HG03060 (cell line): ENCODE data around the gene SEC16B.

ENCODE experiments used
- ATAC-seq: cut with Tn5 transposase; IDR thresholded peaks from one replicate; pipeline ENCODE4 v1.9.1; 2021; ENCODE audit warnings: low read depth, moderate number of reproducible peaks; ENCODE audit not compliant: unreplicated experiment

SEC16B gene

GRCh38 chr1:177944016-177944949 lies 25.6 kb downstream of the SEC16B start:
- ATAC-seq: no peak

GRCh38 chr1:177941976-177942375 lies 27.9 kb downstream of the SEC16B start:
- no peak for ATAC-seq

GRCh38 chr1:177940682-177941081 lies 29.2 kb downstream of the SEC16B start:
- ATAC-seq: no peak

- no peak for ATAC-seq
Observed at GRCh38 chr1:177937931-177938330, 31.9 kb downstream of the SEC16B start.

GRCh38 chr1:177937174-177937770 lies 32.6 kb downstream of the SEC16B start:
- no peak for ATAC-seq

- no peak for ATAC-seq
Observed at GRCh38 chr1:177935638-177936415, 34.0 kb downstream of the SEC16B start.

GRCh38 chr1:177934927-177935326 lies 34.9 kb downstream of the SEC16B start:
- ATAC-seq: no peak

GRCh38 chr1:177934461-177934860 lies 35.4 kb downstream of the SEC16B start:
- no peak for ATAC-seq

GRCh38 chr1:177933881-177934280 lies 36.0 kb downstream of the SEC16B start:
- no peak for ATAC-seq

- ATAC-seq: no peak
Observed at GRCh38 chr1:177932123-177932522, 37.7 kb downstream of the SEC16B start.

- no peak for ATAC-seq
Observed at GRCh38 chr1:177928952-177929351, 40.9 kb downstream of the SEC16B start.

GRCh38 chr1:177928194-177928593 lies 41.7 kb downstream of the SEC16B start:
- ATAC-seq: no peak

GRCh38 chr1:177927021-177927596 lies 42.7 kb downstream of the SEC16B start:
- no peak for ATAC-seq

GRCh38 chr1:177926201-177926600 lies 43.7 kb downstream of the SEC16B start:
- ATAC-seq: no peak

- no peak for ATAC-seq
Observed at GRCh38 chr1:177925006-177925405, 44.9 kb downstream of the SEC16B start.

- ATAC-seq: no peak
Observed at GRCh38 chr1:177923441-177923840, 46.4 kb downstream of the SEC16B start.

GRCh38 chr1:177922209-177922608 lies 47.6 kb downstream of the SEC16B start:
- no peak for ATAC-seq

GRCh38 chr1:177921590-177921989 lies 48.3 kb downstream of the SEC16B start:
- ATAC-seq: no peak

GRCh38 chr1:177920091-177920490 lies 49.8 kb downstream of the SEC16B start:
- no peak for ATAC-seq

GRCh38 chr1:177915641-177916040 lies 54.2 kb downstream of the SEC16B start:
- no peak for ATAC-seq

GRCh38 chr1:177914603-177915002 lies 55.3 kb downstream of the SEC16B start:
- ATAC-seq: no peak
